Gastrocnemius medialis (tissue), 4 donors: ENCODE results near the gene CDK14. TPM values are rescaled to one million over a fixed set of nuclear protein-coding genes. Genes with fewer than 3 reads are reported as not detected.

Experiments
- ATAC-seq, 2 donors: fragments of 150-250 bp; one replicate each; pipeline ENCODE4 v1.9.1; 2016
- DNase-seq, 2 donors: peaks; one replicate each; pipeline ENCODE4 v3.0.0-alpha.2; 2019
- H3K27ac ChIP-seq, 4 donors: fragments of 200-600 bp; sonication (generic); 1 replicate in 1 of 4; 2 replicates in 3 of 4; pipeline ENCODE4 v1.5.1; 2016 to 2018; ENCODE audit warnings: mild to moderate bottlenecking in 2 of 4, moderate library complexity in 1 of 4
- H3K27me3 ChIP-seq, 3 donors: fragments of 200-600 bp; sonication (generic) in 2 of 3; 1 replicate in 1 of 3; 2 replicates in 2 of 3; pipeline versions ENCODE4 v1.5.1 to v1.6.0; 2016 to 2019; ENCODE audit warnings: mild to moderate bottlenecking in 1 of 3, moderate library complexity in 1 of 3
- H3K36me3 ChIP-seq, 2 donors: fragments of 200-600 bp; sonication (generic) in 1 of 2; one replicate each; pipeline ENCODE4 v1.5.1; 2017 to 2018
- H3K4me1 ChIP-seq, 2 donors: fragments of 200-600 bp; sonication (generic) in 1 of 2; one replicate each; pipeline ENCODE4 v1.5.1; 2016 to 2017; ENCODE audit warnings: mild to moderate bottlenecking in 2 of 2
- H3K4me3 ChIP-seq, 4 donors: fragments of 200-600 bp; sonication (generic) in 3 of 4; 1 replicate in 1 of 4; 2 replicates in 3 of 4; pipeline ENCODE4 v1.5.1; 2016 to 2019; ENCODE audit warnings: mild to moderate bottlenecking in 2 of 4
- H3K9me3 ChIP-seq, 3 donors: fragments of 200-600 bp; sonication (generic) in 2 of 3; 1 replicate in 1 of 3; 2 replicates in 2 of 3; pipeline ENCODE4 v1.5.1; 2016 to 2019
- POLR2A ChIP-seq, 2 donors: fragments of 450-650 bp; IDR thresholded peaks; one replicate each; pipeline ENCODE4 v1.6.1; 2017; ENCODE audit warnings: antibody characterized with exemption in 2 of 2, mild to moderate bottlenecking in 2 of 2, moderate library complexity in 2 of 2
- in situ Hi-C, 4 donors: fragments of 200-750 bp; cut with MboI; loops; one replicate each; pipeline versions ENCODE4 v1.15.0 to v1.8.0; 2017; ENCODE audit warnings: low sequenced_read_pairs in 4 of 4
- intact Hi-C: fragments of 100-400 bp; cut with DNase I; formaldehyde crosslinking; loops from one replicate; pipeline ENCODE4 v1.15.1; 2023; ENCODE audit warnings: low total_unique reads
- total RNA-seq, 4 donors: library from RNA; depleted of rRNA; stranded (reverse); fragments of >200 nt; gene quantifications; one replicate each; pipeline versions ENCODE4 v1.1.0 to v1.2.3, GENCODE V29; 2016
- TF ChIP-seq, protein P1 (sequence below), 5 experiments: fragments of 450-650 bp in 3 of 5; fragments of 200-600 bp in 2 of 5; sonication (generic) in 2 of 5; IDR thresholded peaks in 4 of 5; conservative IDR thresholded peaks in 1 of 5; 1 replicate in 4 of 5; 2 replicates in 1 of 5; pipeline ENCODE4 v1.5.1; 2016 to 2019; ENCODE audit warnings: antibody characterized with exemption in 5 of 5, mild to moderate bottlenecking in 3 of 5, moderate library complexity in 3 of 5

CDK14 gene
- total RNA-seq, 4 donors from 2014 or later = 3.9 to 8.6 (median 7.3) TPM

DNA sequence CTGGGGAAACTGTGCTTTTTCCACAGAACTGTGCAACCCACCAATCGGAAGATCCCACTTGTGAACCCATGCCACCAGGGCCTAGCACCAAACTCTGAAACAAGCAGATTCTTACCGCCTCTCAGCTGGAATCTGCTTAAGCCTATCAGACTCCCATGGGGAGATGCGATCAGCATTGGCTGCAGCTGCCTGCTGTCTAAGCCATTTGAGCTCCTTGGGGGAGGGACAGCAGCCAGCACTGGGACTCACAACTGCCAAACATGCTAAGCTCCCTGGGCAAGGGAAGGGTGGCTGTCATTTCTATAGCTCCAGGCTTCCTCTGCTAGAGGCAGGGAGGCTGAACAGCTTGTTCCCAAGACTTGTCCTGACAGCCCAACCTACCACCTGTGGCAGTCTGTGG, 283.8 kb downstream of the CDK14 start:
- no peak overlapping the region for H3K4me3 ChIP-seq
- H3K36me3 ChIP-seq = no peaks in the 10 kb centered on the region
- H3K27me3 ChIP-seq = no peaks in the 10 kb centered on the region
- H3K4me1 ChIP-seq = no peaks in the 10 kb centered on the region
- H3K9me3 ChIP-seq = no peaks in the 10 kb centered on the region
- intact Hi-C loops = no loop called here
- DNase-seq (peak in 1 of 2 donors; percentile 14), ATAC-seq (no peak)
- in situ Hi-C loops = no loop called here
- TF ChIP-seq POLR2A (IDR thresholded peaks at IDR 0.05) = no peak
- TF ChIP-seq, protein P1, sequence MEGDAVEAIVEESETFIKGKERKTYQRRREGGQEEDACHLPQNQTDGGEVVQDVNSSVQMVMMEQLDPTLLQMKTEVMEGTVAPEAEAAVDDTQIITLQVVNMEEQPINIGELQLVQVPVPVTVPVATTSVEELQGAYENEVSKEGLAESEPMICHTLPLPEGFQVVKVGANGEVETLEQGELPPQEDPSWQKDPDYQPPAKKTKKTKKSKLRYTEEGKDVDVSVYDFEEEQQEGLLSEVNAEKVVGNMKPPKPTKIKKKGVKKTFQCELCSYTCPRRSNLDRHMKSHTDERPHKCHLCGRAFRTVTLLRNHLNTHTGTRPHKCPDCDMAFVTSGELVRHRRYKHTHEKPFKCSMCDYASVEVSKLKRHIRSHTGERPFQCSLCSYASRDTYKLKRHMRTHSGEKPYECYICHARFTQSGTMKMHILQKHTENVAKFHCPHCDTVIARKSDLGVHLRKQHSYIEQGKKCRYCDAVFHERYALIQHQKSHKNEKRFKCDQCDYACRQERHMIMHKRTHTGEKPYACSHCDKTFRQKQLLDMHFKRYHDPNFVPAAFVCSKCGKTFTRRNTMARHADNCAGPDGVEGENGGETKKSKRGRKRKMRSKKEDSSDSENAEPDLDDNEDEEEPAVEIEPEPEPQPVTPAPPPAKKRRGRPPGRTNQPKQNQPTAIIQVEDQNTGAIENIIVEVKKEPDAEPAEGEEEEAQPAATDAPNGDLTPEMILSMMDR (IDR thresholded peaks at IDR 0.05 in 4 of 5, conservative IDR thresholded peaks at IDR 0.05 in 1 of 5) = no peak
- no peak overlapping the region for H3K27ac ChIP-seq

DNA sequence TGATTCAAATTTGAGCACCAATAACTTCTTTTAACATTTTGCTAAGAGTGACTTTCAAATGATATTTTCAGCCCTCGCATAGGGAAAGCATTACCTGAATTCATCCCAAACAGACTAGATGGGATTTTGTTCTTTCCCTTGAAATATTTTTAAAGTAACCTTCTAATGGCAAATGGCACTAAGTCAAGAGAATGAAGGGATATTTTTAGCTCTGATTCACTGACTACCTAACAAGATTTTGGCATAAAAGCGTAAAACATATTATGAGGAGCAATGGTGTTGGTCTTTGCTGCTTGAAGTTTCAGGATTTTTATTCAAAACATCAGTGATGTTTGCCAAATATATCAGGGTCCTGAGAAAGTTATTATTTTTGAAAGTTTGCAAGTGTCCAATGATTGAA, 290.3 kb downstream of the CDK14 start:
- in situ Hi-C loops = no loop called here

DNA sequence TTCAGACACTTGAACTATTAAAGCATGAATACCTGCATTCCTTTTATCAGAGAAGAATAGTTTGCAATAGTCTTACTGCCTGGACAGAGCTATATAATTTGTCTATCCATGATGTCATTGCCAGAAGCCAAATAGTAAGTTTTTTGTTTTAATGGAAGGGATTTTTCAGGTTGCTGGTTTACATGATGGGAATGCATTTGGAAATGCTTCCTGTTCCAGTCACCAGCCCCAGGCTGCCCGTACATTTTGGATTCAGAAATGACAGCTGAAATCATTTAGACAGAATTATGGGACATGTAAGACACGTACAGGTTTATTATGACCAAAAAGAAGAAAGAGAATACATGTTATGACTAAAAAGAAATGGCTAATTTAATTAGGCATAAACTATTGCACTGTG, 293.1 kb downstream of the CDK14 start:
- DNase-seq (no peak), ATAC-seq (no peak)
- intact Hi-C loops (no loop called here), in situ Hi-C loops (no loop called here)
- no peaks in the 10 kb centered on the region for H3K36me3 ChIP-seq
- no peaks in the 10 kb centered on the region for H3K9me3 ChIP-seq
- no peak overlapping the region for H3K4me3 ChIP-seq
- H3K4me1 ChIP-seq = peaks cover 7 to 19% of the 10 kb centered on the region in 2 donors
- no peak overlapping the region for H3K27ac ChIP-seq
- no peaks in the 10 kb centered on the region for H3K27me3 ChIP-seq
- TF ChIP-seq, protein P1 (IDR thresholded peaks at IDR 0.05 in 4 of 5, conservative IDR thresholded peaks at IDR 0.05 in 1 of 5) = no peak
- TF ChIP-seq POLR2A (IDR thresholded peaks at IDR 0.05) = no peak

More for the DNA sequence above, 290.3 kb downstream of the CDK14 start:
- TF ChIP-seq, protein P1 (IDR thresholded peaks at IDR 0.05 in 4 of 5, conservative IDR thresholded peaks at IDR 0.05 in 1 of 5) = no peak
- no peak for TF ChIP-seq POLR2A (IDR thresholded peaks at IDR 0.05)
- Histone ChIP-seq H3K9me3 (no peaks in the 10 kb centered on the region), H3K27me3 (no peaks in the 10 kb centered on the region), H3K27ac (no peak overlapping the region), H3K36me3 (no peaks in the 10 kb centered on the region), H3K4me1 (peaks cover 7 to 19% of the 10 kb centered on the region in 2 donors), H3K4me3 (no peak overlapping the region)
- DNase-seq = no peak
- ATAC-seq = no peak
- intact Hi-C loops = no loop called here

DNA sequence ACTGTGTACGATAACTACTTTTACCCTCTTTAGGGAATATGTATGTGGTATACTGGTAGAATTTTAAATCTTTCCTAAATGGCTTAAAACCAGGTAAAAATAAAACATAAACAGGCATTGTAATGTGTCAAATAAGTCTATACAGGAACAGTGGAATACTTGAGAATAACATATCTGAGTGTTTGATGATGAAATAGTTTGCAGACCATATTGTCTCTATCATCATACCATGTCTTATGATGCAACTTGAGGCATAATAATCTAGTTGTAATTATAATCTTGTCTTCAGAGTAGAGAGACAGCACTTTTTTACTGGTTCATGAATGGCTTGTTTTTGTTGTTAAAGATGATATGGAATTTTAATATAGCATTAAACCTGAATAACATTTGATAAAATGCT, 293.5 kb downstream of the CDK14 start:
- Histone ChIP-seq H3K27ac (no peak overlapping the region), H3K4me1 (peaks cover 7 to 19% of the 10 kb centered on the region in 2 donors), H3K36me3 (no peaks in the 10 kb centered on the region), H3K27me3 (no peaks in the 10 kb centered on the region), H3K9me3 (no peaks in the 10 kb centered on the region), H3K4me3 (no peak overlapping the region)
- in situ Hi-C loops = no loop called here
- intact Hi-C loops = no loop called here
- ATAC-seq (no peak), DNase-seq (no peak)
- TF ChIP-seq, protein P1 (IDR thresholded peaks at IDR 0.05 in 4 of 5, conservative IDR thresholded peaks at IDR 0.05 in 1 of 5) = no peak
- TF ChIP-seq POLR2A (IDR thresholded peaks at IDR 0.05) = no peak

DNA sequence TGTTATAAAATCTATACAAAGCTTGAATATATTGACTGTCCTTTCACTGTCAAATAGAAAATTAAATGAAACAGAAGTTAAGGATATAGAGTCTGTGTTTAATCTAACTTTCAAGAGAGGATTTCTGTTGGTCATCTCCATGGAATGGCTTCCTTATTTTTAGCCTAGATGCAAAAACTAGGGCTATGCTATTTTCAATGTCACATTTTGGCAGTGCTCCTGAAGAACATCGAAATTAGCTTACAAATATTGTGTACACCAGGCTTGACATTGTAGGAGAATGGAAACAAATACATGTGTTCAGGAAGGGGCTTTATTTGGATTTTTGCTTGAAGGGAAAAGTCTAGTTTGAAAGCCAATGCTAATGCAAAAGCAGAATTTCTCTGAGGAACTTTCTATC, 295.4 kb downstream of the CDK14 start:
- TF ChIP-seq, protein P1 (IDR thresholded peaks at IDR 0.05 in 4 of 5, conservative IDR thresholded peaks at IDR 0.05 in 1 of 5) = no peak
- no peak for TF ChIP-seq POLR2A (IDR thresholded peaks at IDR 0.05)
- H3K9me3 ChIP-seq = no peaks in the 10 kb centered on the region
- intact Hi-C loops = no loop called here
- no peak overlapping the region for H3K4me3 ChIP-seq
- no peaks in the 10 kb centered on the region for H3K36me3 ChIP-seq
- H3K27me3 ChIP-seq = no peaks in the 10 kb centered on the region
- H3K4me1 ChIP-seq = peaks cover 5 to 14% of the 10 kb centered on the region in 2 donors
- DNase-seq = no peak
- in situ Hi-C loops = no loop called here
- H3K27ac ChIP-seq = no peak overlapping the region
- no peak for ATAC-seq
